Measurements from ENCODE around the gene PLCB1.
A peak's percentile ranks its signal among the peaks of the same experiment; 100 is the strongest.

PLCB1 gene

DNA sequence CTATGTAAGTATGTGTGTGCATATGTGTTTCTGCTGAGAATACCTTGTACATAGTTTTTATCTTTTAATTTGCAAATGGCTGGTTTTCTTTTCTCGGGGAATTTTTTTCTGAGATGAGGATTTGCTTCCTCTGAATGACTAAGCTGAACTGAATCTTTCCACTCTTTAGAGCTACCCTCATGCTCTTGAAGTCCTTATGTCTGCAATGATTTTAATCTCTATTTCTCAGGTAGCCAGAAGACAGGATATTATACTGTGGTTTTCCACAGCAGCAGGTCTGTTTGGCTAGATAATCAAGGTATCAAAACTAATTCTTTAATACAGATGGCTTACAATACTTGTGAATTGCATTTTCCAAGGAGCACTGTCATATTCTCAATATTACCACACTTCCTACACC lies 114.7 kb downstream of the PLCB1 start:
- DNase-seq (ENCODE audit: low read depth) = peak; percentile 12

GRCh38 chr20:8248051-8248450 lies 116.0 kb downstream of the PLCB1 start:
- DNase-seq (ENCODE audit: low read depth) = no peak

DNA sequence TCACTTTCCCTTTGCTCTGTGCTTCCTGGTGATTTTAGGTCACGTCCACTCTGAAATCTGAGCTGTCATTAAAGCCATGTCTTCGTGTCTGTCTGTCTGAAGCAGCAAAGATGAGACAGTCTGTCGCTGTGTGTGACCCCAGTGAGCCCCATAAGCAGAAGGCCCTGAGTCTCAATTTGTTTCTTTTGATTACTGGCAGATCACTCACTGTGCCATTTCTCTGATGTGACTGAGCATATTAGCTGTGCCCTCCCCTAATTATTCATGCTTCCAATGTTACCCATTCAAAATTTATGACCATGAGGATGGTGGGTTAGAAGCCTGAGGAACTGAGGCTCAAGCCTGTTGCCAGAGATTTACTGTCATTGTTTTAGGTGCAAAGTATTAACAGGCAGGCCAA lies 117.6 kb downstream of the PLCB1 start:
- DNase-seq (ENCODE audit: low read depth) = no peak

DNA sequence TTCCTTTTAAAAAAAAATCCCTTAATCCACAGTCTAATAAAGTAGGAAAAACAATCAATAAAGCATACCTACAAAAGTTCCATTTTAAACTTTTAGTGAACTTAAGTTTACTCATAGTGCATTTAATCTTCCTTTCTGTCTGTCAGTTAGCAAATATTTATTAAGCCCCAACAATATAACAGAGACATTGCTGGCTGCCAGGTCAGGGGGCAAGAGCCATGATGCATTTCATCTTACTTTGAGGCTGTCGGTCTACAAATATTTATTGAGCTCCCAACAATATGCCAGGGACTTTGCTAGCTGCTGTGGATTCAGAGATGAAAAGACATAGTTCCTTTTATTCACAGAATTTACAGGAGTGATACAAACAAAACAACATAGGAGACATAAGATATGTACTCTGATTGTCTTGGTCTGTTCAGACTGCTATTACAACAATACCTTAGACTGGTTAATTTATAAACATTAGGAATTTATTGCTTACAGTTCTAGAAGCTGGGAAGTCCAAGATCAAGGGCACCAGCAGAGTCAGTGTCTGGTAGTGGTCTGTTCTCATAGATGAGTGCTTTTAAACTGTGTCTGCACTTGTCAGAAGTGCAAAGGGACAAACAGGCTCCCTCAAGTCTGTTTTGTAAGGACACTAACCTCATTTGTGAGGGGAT lies 118.6 kb downstream of the PLCB1 start:
- DNase-seq (ENCODE audit: low read depth) = no peak

DNA sequence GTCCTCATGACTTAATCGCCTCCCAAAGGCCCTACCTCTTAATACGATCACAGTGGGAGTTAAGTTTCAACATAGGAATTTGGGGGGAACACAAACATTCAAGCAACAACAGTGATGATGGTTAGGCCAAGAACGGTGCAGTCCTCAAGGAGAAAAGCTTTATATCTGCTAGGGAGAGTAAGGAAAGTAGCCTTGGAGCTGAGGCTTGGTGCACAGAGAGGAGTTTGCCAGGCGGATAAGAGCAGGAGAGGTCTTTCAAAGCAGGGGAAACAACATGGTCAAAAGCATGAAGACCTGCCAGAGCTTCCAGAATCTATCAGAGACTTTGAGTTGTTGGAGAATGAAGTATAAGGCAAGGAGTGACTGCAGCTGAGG lies 119.1 kb downstream of the PLCB1 start:
- no peak for DNase-seq (ENCODE audit: low read depth)

DNA sequence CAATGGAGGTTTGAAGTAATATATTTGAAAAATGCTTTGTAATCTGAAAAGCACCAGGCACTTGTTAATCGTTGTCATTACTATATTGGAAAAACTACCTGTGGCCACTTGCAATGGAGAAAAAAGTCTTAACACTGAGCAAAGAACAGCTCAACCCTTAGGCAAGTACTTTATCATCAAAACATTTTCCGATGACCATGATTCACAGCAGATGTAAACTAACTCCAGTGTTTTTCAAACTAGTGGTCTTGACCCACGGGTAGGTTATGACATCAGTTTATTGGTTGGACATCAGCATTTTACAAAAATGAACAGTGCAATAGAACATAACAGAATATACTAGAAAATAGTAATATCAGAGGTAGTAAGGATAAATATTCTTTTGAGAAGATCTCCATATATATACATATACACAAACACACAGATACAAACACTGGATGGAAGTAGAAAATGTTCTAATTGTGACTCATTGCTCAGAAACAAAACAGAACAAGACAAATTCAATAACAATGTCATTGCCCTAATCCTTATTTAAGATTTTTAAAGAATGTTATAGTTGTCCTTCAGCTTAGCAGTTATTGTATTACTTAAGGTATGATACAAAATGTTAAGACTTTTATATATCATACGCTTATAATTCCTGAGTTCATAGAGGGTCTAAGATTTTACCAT lies 123.0 kb downstream of the PLCB1 start:
- peak; percentile 55 for DNase-seq (ENCODE audit: low read depth)

- no peak for DNase-seq (ENCODE audit: low read depth)
Observed at GRCh38 chr20:8255945-8256632, 124.0 kb downstream of the PLCB1 start.

- no peak for DNase-seq (ENCODE audit: low read depth)
Observed at GRCh38 chr20:8260837-8261251, 128.8 kb downstream of the PLCB1 start.

DNA sequence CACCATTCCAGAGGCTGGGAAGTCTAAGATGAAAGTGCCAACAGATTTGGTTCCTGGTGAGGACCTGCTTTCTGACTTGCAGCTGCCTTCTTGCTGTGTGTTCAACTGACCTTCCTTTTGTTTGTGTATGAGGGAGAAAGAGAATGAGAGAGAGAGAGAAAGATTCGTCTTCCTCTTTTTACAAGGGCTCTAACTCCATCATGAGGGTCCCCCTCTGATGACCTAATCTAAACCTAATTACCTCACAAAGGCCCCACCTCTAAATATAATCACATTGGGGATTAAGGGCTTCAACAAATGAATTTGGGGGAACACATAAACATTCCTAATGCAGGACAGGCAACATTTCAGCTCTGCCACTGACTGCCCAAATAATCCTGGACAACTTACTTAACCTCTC lies 130.7 kb downstream of the PLCB1 start:
- no peak for DNase-seq (ENCODE audit: low read depth)

DNA sequence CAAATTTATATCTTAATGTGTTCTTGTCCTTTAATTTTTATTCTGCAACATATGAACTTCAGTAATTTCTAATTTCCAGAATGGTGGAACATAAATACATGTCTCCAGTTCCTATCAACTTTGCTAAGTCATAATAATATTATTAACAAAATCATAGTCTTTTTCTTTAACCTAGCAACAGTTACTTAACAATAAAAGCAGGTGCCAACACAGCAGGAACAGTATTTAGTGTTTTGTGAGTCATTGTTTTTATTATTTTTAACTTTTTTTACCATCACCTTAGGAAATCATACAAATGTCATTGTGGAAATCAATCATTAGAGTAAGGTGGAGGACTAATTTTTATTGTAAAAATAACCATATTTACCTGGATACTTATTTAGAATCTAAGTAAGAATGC lies 133.5 kb downstream of the PLCB1 start:
- no peak for DNase-seq (ENCODE audit: low read depth)

GRCh38 chr20:8267009-8267408 lies 134.9 kb downstream of the PLCB1 start:
- DNase-seq (ENCODE audit: low read depth) = no peak

DNA sequence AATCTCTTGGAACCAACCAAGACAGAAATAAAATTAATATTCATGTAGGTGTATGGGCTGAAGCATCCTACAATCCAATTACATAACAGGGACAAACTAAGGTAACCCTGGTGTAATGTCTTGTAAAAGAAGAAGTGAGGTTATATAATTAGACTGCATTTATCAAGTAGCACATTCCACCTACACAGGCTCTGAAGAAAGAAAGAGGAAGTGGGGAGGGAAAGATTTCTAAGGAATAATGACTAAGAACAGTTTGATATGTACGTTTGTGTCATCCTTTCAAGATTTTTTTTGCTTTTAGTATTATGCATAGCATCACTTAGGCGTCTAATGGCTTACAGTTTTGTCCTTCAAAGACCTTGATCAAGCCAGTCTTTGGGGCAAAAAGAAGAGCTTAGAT lies 139.7 kb downstream of the PLCB1 start:
- DNase-seq (ENCODE audit: low read depth) = peak; percentile 9

DNA sequence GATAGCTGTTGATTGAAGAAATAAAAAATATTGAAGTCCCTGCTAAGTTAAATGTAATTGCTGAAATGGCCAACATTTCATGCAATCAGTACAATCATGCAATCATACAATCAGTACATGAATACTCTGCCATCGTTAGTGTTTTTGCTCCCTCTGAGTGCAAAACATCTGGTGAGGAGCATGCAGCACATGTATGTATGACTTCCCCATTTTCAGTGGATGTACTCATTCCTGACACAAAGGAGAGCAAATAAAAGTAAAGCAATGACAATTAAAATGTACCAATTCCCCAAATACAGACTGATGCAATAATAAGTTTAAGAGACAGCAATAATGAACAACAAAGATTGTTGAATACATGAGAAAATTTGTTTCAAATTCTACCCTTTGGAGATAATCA lies 140.7 kb downstream of the PLCB1 start:
- DNase-seq (ENCODE audit: low read depth) = no peak

DNA sequence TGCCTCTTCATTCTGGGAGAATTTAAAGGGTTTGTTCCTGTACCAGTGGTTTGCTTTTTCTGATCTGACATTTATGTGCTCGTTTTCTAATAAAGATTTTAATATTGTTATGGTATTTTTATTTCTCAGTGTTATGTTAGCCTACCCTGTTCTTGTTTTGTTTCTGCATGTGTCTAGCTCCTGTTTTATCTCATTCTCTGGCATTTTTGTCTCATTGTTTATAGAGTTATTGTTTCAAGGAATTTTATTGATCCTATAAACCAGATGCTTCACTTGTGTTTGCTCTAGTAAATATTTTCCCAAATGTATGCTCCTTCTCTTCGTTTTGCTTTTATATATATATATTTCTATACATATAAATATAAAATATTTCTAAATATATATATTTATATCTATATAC lies 152.8 kb downstream of the PLCB1 start:
- DNase-seq (ENCODE audit: low read depth) = no peak

DNA sequence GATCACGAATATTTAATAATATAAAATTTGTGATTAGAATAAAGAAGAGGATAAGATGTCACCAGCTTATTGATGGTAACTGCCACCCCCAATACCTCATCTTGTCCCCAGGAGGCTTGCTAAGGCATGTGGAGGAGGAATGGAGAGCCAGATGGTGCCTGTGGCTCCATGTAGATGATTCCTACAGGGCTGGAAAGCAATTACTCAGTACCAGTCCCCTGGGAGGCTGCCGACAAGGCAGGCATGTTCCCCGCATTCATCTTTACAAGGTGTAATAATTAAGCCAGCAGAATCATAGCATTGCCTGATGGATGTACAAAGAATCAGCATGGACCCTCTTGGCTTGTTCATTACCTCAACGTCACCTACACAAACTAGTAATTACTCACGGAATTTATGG lies 155.3 kb downstream of the PLCB1 start:
- no peak for DNase-seq (ENCODE audit: low read depth)

- peak; percentile 12 for DNase-seq (ENCODE audit: low read depth)
Observed at GRCh38 chr20:8291200-8291599, 159.1 kb downstream of the PLCB1 start.

- DNase-seq (ENCODE audit: low read depth) = peak; percentile 81
Observed at GRCh38 chr20:8291873-8292272, 159.8 kb downstream of the PLCB1 start.

DNA sequence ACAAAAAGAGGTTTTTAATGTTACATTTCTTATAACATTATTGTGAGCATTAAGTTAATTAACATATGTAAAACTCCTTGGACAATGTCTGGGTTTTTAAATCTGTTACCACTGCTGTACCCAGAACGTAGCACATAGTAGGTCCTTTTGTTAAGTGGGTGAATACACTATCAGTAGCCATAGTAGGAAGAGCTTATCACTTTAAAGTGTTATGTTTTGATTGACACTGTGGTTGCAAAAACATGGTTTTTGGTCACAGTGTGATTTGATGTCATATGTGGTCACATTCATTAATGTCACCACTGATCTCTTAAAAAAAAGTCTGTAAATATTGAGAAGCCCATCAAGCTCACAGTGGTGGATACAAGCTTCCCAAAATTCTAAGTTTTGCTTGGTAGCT lies 160.7 kb downstream of the PLCB1 start:
- DNase-seq (ENCODE audit: low read depth) = no peak

- peak; percentile 73 for DNase-seq (ENCODE audit: low read depth)
Observed at GRCh38 chr20:8293750-8294149, 161.7 kb downstream of the PLCB1 start.

GRCh38 chr20:8296536-8296935 lies 164.5 kb downstream of the PLCB1 start:
- DNase-seq (ENCODE audit: low read depth) = no peak

GRCh38 chr20:8298426-8299043 lies 166.5 kb downstream of the PLCB1 start:
- DNase-seq (ENCODE audit: low read depth) = no peak

DNA sequence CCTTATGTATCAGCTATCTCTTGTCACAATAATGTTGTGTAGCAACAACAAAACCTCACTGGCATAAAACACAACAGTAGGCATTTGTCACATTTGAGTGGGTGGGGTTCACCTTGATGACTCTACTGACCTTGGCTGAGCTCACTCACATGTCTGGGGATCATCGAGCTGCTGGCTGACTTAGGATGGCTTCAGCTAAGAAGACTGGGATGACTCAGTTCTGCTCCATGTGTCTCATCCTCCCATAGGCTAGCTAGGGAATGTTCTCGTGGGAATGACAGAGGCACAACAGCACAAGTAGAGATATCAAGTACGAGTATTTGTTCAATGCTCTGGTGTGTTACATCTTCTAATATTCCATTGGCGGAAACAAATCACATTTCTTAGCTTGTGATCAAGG lies 167.9 kb downstream of the PLCB1 start:
- DNase-seq (ENCODE audit: low read depth) = peak; percentile 56

GRCh38 chr20:8301655-8302054 lies 169.6 kb downstream of the PLCB1 start:
- no peak for DNase-seq (ENCODE audit: low read depth)

Measured in amniotic epithelial cell (primary cell).